H1 (cell line): ENCODE results near the gene TP63. TPM values are rescaled to one million over a fixed set of nuclear protein-coding genes. Genes with fewer than 3 reads are reported as not detected.
"Not testable (repeated sequence)": the region's sequence is repeated elsewhere in the genome, so short reads cannot be mapped to it uniquely, and the experiment has no call there.

ENCODE experiments used
- CTCF ChIA-PET: fragments of 300-600 bp; sonication (Branson Sonifier 250); formaldehyde crosslinking; loops from one replicate; lab custom pipeline; 2021; ENCODE audit not compliant: partially characterized antibody; lab: Charles Lee
- POLR2A ChIA-PET: fragments of 300-600 bp; sonication (Branson Sonifier 250); formaldehyde crosslinking; loops from one replicate; lab custom pipeline; 2021; ENCODE audit warnings: inconsistent platforms; ENCODE audit not compliant: partially characterized antibody; lab: Charles Lee
- DNase-seq, 2 experiments: peaks; one replicate each; pipeline versions ENCODE4 v3.0.0 to v3.0.0-alpha.2; 2010 to 2022; ENCODE audit warnings: low spot score in 2 of 2, low read depth in 1 of 2, mixed read lengths in 1 of 2
- FAIRE-seq: peaks from 2 replicates; lab custom pipeline; 2011; peaks lifted over from hg19 to GRCh38; lab: Jason Lieb, UNC
- H2AFZ ChIP-seq: 2 replicates; pipeline ENCODE4 v1.8.1; 2012; ENCODE audit warnings: low read length, inconsistent platforms
- H2AK5ac ChIP-seq: 2 replicates; pipeline ENCODE4 v1.6.1; 2013; ENCODE audit warnings: low read depth, low read length
- H2BK120ac ChIP-seq: replicated peaks from 2 replicates; pipeline ENCODE3; 2013; ENCODE audit warnings: low read depth, low read length, inconsistent platforms
- H2BK12ac ChIP-seq: 2 replicates; pipeline ENCODE4 v1.6.1; 2013; ENCODE audit warnings: low read depth, low read length
- H2BK15ac ChIP-seq: 2 replicates; pipeline ENCODE4 v1.6.1; 2013; ENCODE audit warnings: low read length
- H2BK20ac ChIP-seq: 2 replicates; pipeline ENCODE4 v1.6.1; 2013; ENCODE audit warnings: low read length
- H2BK5ac ChIP-seq: 2 replicates; pipeline ENCODE4 v1.6.1; 2013; ENCODE audit warnings: low read depth, low read length
- H3K14ac ChIP-seq: 2 replicates; pipeline ENCODE4 v1.6.1; 2013; ENCODE audit warnings: inconsistent platforms; ENCODE audit not compliant: insufficient read length
- H3K18ac ChIP-seq: 2 replicates; pipeline ENCODE4 v1.6.1; 2013; ENCODE audit warnings: low read length; ENCODE audit errors: extremely low read depth
- H3K23ac ChIP-seq: 2 replicates; pipeline ENCODE4 v1.6.1; 2013; ENCODE audit warnings: inconsistent platforms; ENCODE audit not compliant: insufficient read length
- H3K23me2 ChIP-seq: 2 replicates; pipeline ENCODE4 v1.6.1; 2013; ENCODE audit warnings: low read depth, low read length
- H3K27ac ChIP-seq: 2 replicates; pipeline ENCODE4 v1.6.1; 2011; ENCODE audit warnings: low read depth, low read length, inconsistent platforms
- H3K27me3 ChIP-seq, 4 experiments: replicated peaks in 1 of 4; 1 replicate in 1 of 4; 2 replicates in 3 of 4; pipeline versions ENCODE4 v1.6.1 to v1.8.1; 2011 to 2013; ENCODE audit warnings: low read length in 3 of 4, mild to moderate bottlenecking in 3 of 4, inconsistent platforms in 2 of 4, mixed read lengths in 2 of 4, moderate library complexity in 1 of 4; ENCODE audit not compliant: control insufficient read depth in 3 of 4, insufficient read depth in 3 of 4; ENCODE audit errors: extremely low read depth in 1 of 4
- H3K36me3 ChIP-seq, 4 experiments: 2 replicates each; pipeline versions ENCODE4 v1.6.1 to v1.8.1; 2011 to 2013; ENCODE audit warnings: mild to moderate bottlenecking in 4 of 4, low read length in 3 of 4, moderate library complexity in 2 of 4, control low read depth in 1 of 4, inconsistent platforms in 1 of 4; ENCODE audit not compliant: insufficient read depth in 4 of 4, control insufficient read depth in 2 of 4
- H3K4ac ChIP-seq: replicated peaks from 2 replicates; pipeline ENCODE3; 2013; ENCODE audit warnings: low read length, low read depth, mixed read lengths, inconsistent platforms; ENCODE audit not compliant: insufficient read length
- H3K4me1 ChIP-seq, 4 experiments: replicated peaks in 1 of 4; 1 replicate in 1 of 4; 2 replicates in 3 of 4; pipeline versions ENCODE4 v1.6.1 to v1.8.1; 2011 to 2013; ENCODE audit warnings: low read length in 3 of 4, inconsistent platforms in 2 of 4, mixed read lengths in 1 of 4; ENCODE audit not compliant: insufficient read depth in 4 of 4, control insufficient read depth in 3 of 4
- H3K4me2 ChIP-seq, 2 experiments: 2 replicates each; pipeline versions ENCODE4 v1.6.1 to v1.8.1; 2011 to 2013; ENCODE audit warnings: low read depth in 2 of 2, low read length in 2 of 2, control low read depth in 1 of 2, inconsistent platforms in 1 of 2, mild to moderate bottlenecking in 1 of 2; ENCODE audit not compliant: insufficient read depth in 1 of 2
- H3K4me3 ChIP-seq, 4 experiments: fragments of 200-600, 300-600 bp in 1 of 4; sonication (generic), shearing (Covaris generic), sonication (Bioruptor Twin) in 1 of 4; 2 replicates each; pipeline versions ENCODE4 v1.5.1 to v1.8.1; 2011 to 2016; ENCODE audit warnings: low read length in 4 of 4, low read depth in 3 of 4, control low read depth in 2 of 4, inconsistent platforms in 2 of 4, mild to moderate bottlenecking in 2 of 4, mixed read lengths in 1 of 4, moderate library complexity in 1 of 4; ENCODE audit not compliant: insufficient read depth in 2 of 4; ENCODE audit errors: extremely low read depth in 1 of 4
- H3K56ac ChIP-seq: replicated peaks from 2 replicates; pipeline ENCODE3; 2013; ENCODE audit warnings: low read depth, mild to moderate bottlenecking, mixed read lengths, low read length, inconsistent platforms; ENCODE audit not compliant: insufficient read length
- H3K79me1 ChIP-seq: 2 replicates; pipeline ENCODE4 v1.6.1; 2013; ENCODE audit warnings: low read depth, low read length, control low read depth
- H3K79me2 ChIP-seq, 2 experiments: 2 replicates each; pipeline versions ENCODE4 v1.6.1 to v1.8.1; 2012 to 2013; ENCODE audit warnings: low read length in 2 of 2, mild to moderate bottlenecking in 2 of 2, inconsistent platforms in 1 of 2; ENCODE audit not compliant: insufficient read depth in 2 of 2, control insufficient read depth in 1 of 2
- H3K9ac ChIP-seq, 4 experiments: replicated peaks in 1 of 4; 1 replicate in 1 of 4; 2 replicates in 3 of 4; pipeline versions ENCODE4 v1.6.1 to v1.8.1; 2011 to 2013; ENCODE audit warnings: low read depth in 3 of 4, low read length in 3 of 4, control low read depth in 2 of 4, mild to moderate bottlenecking in 2 of 4, moderate library complexity in 2 of 4, inconsistent platforms in 1 of 4; ENCODE audit errors: extremely low read depth in 1 of 4
- H3K9me3 ChIP-seq, 2 experiments: 2 replicates each; pipeline versions ENCODE4 v1.6.1 to v1.8.1; 2012 to 2013; ENCODE audit warnings: mild to moderate bottlenecking in 2 of 2, moderate library complexity in 2 of 2, control low read depth in 1 of 2, inconsistent platforms in 1 of 2, low read depth in 1 of 2, low read length in 1 of 2, mixed read lengths in 1 of 2; ENCODE audit not compliant: insufficient read depth in 2 of 2
- H4K20me1 ChIP-seq, 2 experiments: replicated peaks in 1 of 2; 2 replicates each; pipeline versions ENCODE3 to v1.8.1; 2011 to 2013; ENCODE audit warnings: inconsistent platforms in 2 of 2, low read length in 2 of 2, mild to moderate bottlenecking in 1 of 2; ENCODE audit not compliant: insufficient read depth in 2 of 2, control insufficient read depth in 1 of 2
- H4K5ac ChIP-seq: 2 replicates; pipeline ENCODE4 v1.6.1; 2013; ENCODE audit warnings: low read length, low read depth, mixed read lengths, inconsistent platforms; ENCODE audit not compliant: insufficient read length
- H4K8ac ChIP-seq: 2 replicates; pipeline ENCODE4 v1.8.0; 2013; ENCODE audit warnings: mild to moderate bottlenecking, moderate library complexity, low read length, inconsistent platforms; ENCODE audit not compliant: insufficient read depth; ENCODE audit errors: extremely low read depth
- H4K91ac ChIP-seq: replicated peaks from 2 replicates; pipeline ENCODE3; 2013; ENCODE audit warnings: low read length, mixed read lengths, inconsistent platforms; ENCODE audit not compliant: insufficient read length
- FOSL1 ChIP-seq: IDR thresholded peaks from 2 replicates; pipeline ENCODE4 v1.6.1; 2011; ENCODE audit warnings: mild to moderate bottlenecking, low read depth, low read length, moderate library complexity; ENCODE audit not compliant: insufficient read depth
- MAFK ChIP-seq: IDR thresholded peaks from 2 replicates; pipeline ENCODE4 v1.6.1; 2012; ENCODE audit warnings: low read depth, mild to moderate bottlenecking, improper control_type of control experiment, low read length
- WGBS, 2 experiments: shearing (Covaris generic) in 1 of 2; methylation state at CpG; one replicate each; pipeline versions ENCODE4 v1.1.6 to v1.1.7; 2013 to 2015; ENCODE audit warnings: low lambda C conversion rate in 2 of 2, mixed read lengths in 2 of 2, inconsistent platforms in 1 of 2, low coverage in 1 of 2, missing lambda C conversion rate in 1 of 2; ENCODE audit not compliant: insufficient replicate concordance in 2 of 2, insufficient coverage in 1 of 2, insufficient read length in 1 of 2; ENCODE audit errors: extremely low coverage in 1 of 2, missing lambda C conversion rate in 1 of 2; 5-methylcytosine and 5-hydroxymethylcytosine counted together
- polyA plus RNA-seq, 7 experiments: library from polyadenylated mRNA; depleted of rRNA in 3 of 7; stranded (reverse) in 5 of 7; unstranded in 2 of 7; fragments of >200 nt in 5 of 7; fragments of 200-250 nt in 2 of 7; gene quantifications; 1 replicate in 5 of 7; 2 replicates in 1 of 7; 4 replicates in 1 of 7; pipeline versions ENCODE4 v1.2.1 to v1.2.3, GENCODE V29; 2011 to 2013; ENCODE audit warnings: missing spikeins in 2 of 7, mixed read lengths in 2 of 7
- total RNA-seq: library from RNA; stranded (reverse); fragmentation: NEBNext Ultra II Directional; extraction: Animal tissue kit (Norgen Biotek cat#: 25700); gene quantifications from 2 replicates; pipeline ENCODE4 v1.2.1, GENCODE V29; 2021

Gene TP63
- total and polyA plus RNA-seq, 2 of the 8 experiments (the other 6 are each of a cell fraction or from before 2014, with no cell fraction given) = not detected

DNA sequence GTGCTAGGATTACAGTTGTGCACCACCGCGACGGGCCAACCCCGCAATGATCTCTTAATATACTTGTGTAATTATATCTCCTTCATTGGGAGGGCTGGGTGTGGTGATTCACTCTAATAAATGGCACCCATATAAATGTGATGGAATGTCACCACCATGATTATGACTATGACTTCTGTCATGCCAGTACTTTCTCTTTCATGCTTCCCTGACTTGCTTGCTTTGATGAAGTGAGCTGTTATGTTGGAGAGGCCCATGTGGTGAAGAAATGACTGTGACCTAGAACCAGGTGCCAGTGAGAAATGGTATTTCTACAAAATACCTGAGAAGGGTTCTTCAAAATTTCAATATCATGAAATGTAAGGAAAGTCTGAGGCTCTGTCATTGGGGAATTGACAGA is 24.4 kb upstream of the TP63 start (continued):
- no peak for TF ChIP-seq MAFK
- TF ChIP-seq FOSL1 = no peak

DNA sequence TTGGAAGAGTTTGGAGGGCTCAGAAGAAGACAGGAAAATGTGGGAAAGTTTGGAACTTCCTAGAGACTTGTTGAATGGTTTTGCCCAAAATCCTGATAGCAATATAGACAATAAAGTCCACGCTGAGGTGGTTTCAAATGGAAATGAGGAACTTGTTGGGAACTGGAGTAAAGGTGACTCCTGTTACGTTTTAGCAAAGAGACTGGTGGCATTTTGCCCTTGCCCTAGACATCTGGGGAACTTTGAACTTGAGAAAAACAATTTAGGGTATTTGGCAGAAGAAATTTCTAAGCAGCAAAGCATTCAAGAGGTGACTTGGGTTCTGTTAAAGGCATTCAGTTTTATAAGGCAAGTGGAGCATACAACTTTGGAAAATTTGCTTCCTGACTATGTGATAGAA is 18.5 kb upstream of the TP63 start:
- H3K4me2 ChIP-seq, H3K14ac ChIP-seq, H4K91ac ChIP-seq, DNase-seq, H4K5ac ChIP-seq, H2AK5ac ChIP-seq, H2BK120ac ChIP-seq, H4K8ac ChIP-seq, H3K79me2 ChIP-seq, H3K56ac ChIP-seq, H3K23ac ChIP-seq, H2BK20ac ChIP-seq, H2BK5ac ChIP-seq, POLR2A ChIA-PET, H3K4ac ChIP-seq, H3K36me3 ChIP-seq, H3K18ac ChIP-seq, H3K27me3 ChIP-seq, H2BK15ac ChIP-seq, H3K4me3 ChIP-seq, H3K23me2 ChIP-seq, H3K4me1 ChIP-seq, H3K9me3 ChIP-seq, FAIRE-seq, H2AFZ ChIP-seq, H2BK12ac ChIP-seq, H3K9ac ChIP-seq, H3K27ac ChIP-seq, H3K79me1 ChIP-seq, H4K20me1 ChIP-seq: not testable (repeated sequence)
- 46% methylated on average over 2 of the region's 2 CpGs; no CpG with 5 or more reads in 1 of the 2 experiments for WGBS, 2 experiments
- CTCF ChIA-PET = interaction anchor here (0.6 kb wide), 1 partner anchor 17 kb away, joined by 3 read pairs; no protein-coding TSS in a partner anchor
